T-cell (primary cell): Measurements from ENCODE around the gene GPR31. TPM values are rescaled to one million over a fixed set of nuclear protein-coding genes. Genes with fewer than 3 reads are reported as not detected.
"Not testable (repeated sequence)": the region's sequence is repeated elsewhere in the genome, so short reads cannot be mapped to it uniquely, and the experiment has no call there.

ENCODE experiments used
- ATAC-seq, 4 experiments: fragments of 200-7000 bp in 3 of 4; fragments of 150-1000 bp in 1 of 4; cut with Tn5 transposase; replicated peaks in 1 of 4; 1 replicate in 3 of 4; 2 replicates in 1 of 4; pipeline ENCODE4 v1.10.0; 2021; ENCODE audit warnings: moderate library complexity in 3 of 4, mild to moderate bottlenecking in 2 of 4, moderate number of reproducible peaks in 1 of 4
- CTCF ChIA-PET, 2 donors: fragments of 300-600 bp; sonication (Branson Sonifier 250); formaldehyde crosslinking; loops; one replicate each; lab custom pipeline; 2022; ENCODE audit warnings: antibody characterized with exemption in 2 of 2; lab: Charles Lee
- POLR2A ChIA-PET, 2 donors: fragments of 300-600 bp; sonication (Branson Sonifier 250); formaldehyde crosslinking; loops; one replicate each; lab custom pipeline; 2022; ENCODE audit warnings: antibody characterized with exemption in 2 of 2; lab: Charles Lee
- DNase-seq, 35 experiments: peaks; one replicate each; pipeline versions ENCODE4 v3.0.0 to v3.0.0-alpha.2; 2013 to 2023
- H3K27ac ChIP-seq: one replicate; pipeline ENCODE4 v1.5.1; 2013; ENCODE audit warnings: low read length
- H3K27me3 ChIP-seq, 2 experiments: replicated peaks in 1 of 2; 1 replicate in 1 of 2; 2 replicates in 1 of 2; pipeline versions ENCODE4 v1.6.1 to v1.7.0; 2013; ENCODE audit warnings: low read length in 1 of 2, mixed read lengths in 1 of 2; ENCODE audit not compliant: control insufficient read depth in 2 of 2, insufficient read depth in 2 of 2; ENCODE audit errors: extremely low read depth in 1 of 2
- H3K36me3 ChIP-seq, 2 donors: 1 replicate in 1 of 2; 2 replicates in 1 of 2; pipeline versions ENCODE4 v1.6.1 to v1.7.0; 2013; ENCODE audit warnings: low read length in 1 of 2; ENCODE audit not compliant: control insufficient read depth in 2 of 2, insufficient read depth in 1 of 2; ENCODE audit errors: extremely low read depth in 1 of 2
- H3K4me1 ChIP-seq, 2 experiments: 1 replicate in 1 of 2; 2 replicates in 1 of 2; pipeline versions ENCODE4 v1.6.1 to v1.7.0; 2013; ENCODE audit warnings: low read length in 2 of 2, mixed read lengths in 1 of 2; ENCODE audit not compliant: insufficient read depth in 2 of 2, control insufficient read depth in 1 of 2; ENCODE audit errors: extremely low read depth in 1 of 2
- H3K4me3 ChIP-seq, 2 donors: 1 replicate in 1 of 2; 2 replicates in 1 of 2; pipeline versions ENCODE4 v1.5.1 to v1.7.0; 2013; ENCODE audit warnings: mild to moderate bottlenecking in 2 of 2, low read length in 1 of 2, moderate library complexity in 1 of 2; ENCODE audit not compliant: control insufficient read depth in 1 of 2; ENCODE audit errors: extremely low read depth in 1 of 2
- H3K9me3 ChIP-seq: 2 replicates; pipeline ENCODE4 v1.7.0; 2013
- H3K27ac Mint-ChIP-seq, 2 donors: one replicate each; pipeline ENCODE4 v1.8.0; 2020 to 2021; ENCODE audit warnings: mild to moderate bottlenecking in 2 of 2, mixed read lengths in 2 of 2
- H3K27me3 Mint-ChIP-seq, 2 donors: one replicate each; pipeline ENCODE4 v1.8.0; 2021 to 2022; ENCODE audit warnings: mixed read lengths in 2 of 2
- H3K36me3 Mint-ChIP-seq: one replicate; pipeline ENCODE4 v1.8.0; 2021; ENCODE audit warnings: mixed read lengths
- H3K4me1 Mint-ChIP-seq, 3 donors: one replicate each; pipeline ENCODE4 v1.8.0; 2020 to 2022; ENCODE audit warnings: mixed read lengths in 3 of 3, mild to moderate bottlenecking in 1 of 3
- H3K4me3 Mint-ChIP-seq, 3 donors: one replicate each; pipeline ENCODE4 v1.8.0; 2020 to 2022; ENCODE audit warnings: mild to moderate bottlenecking in 3 of 3, mixed read lengths in 3 of 3, moderate library complexity in 3 of 3
- H3K9me3 Mint-ChIP-seq, 3 donors: one replicate each; pipeline ENCODE4 v1.8.0; 2020 to 2022; ENCODE audit warnings: mixed read lengths in 3 of 3
- WGBS: methylation state at CpG from one replicate; pipeline ENCODE4 v1.1.5; 2013; ENCODE audit warnings: missing lambda C conversion rate; ENCODE audit not compliant: insufficient coverage; 5-methylcytosine and 5-hydroxymethylcytosine counted together
- total RNA-seq, 35 experiments: library from RNA in 6 of 35; stranded (reverse) in 6 of 35; fragments of 120-200 nt in 1 of 35; gene quantifications; one replicate each; pipeline versions ENCODE4 v1.2.1 to v1.2.4 and lab custom pipeline; 2013 to 2026

Gene GPR31
- total RNA-seq, 5 donors from 2014 or later (not counting 1 experiment from before 2014, with no cell fraction given), result not detected

- POLR2A ChIA-PET, result not testable (repeated sequence)
Observed at GRCh38 chr6:167169867-167170266, 12.1 kb upstream of the GPR31 start.

GRCh38 chr6:167168296-167168695 is 10.5 kb upstream of the GPR31 start:
- H3K4me1 Mint-ChIP-seq, H3K4me1 ChIP-seq, H3K36me3 ChIP-seq, ATAC-seq, CTCF ChIA-PET, H3K4me3 Mint-ChIP-seq, H3K27ac ChIP-seq, H3K4me3 ChIP-seq, H3K27me3 ChIP-seq, H3K9me3 ChIP-seq, H3K27ac Mint-ChIP-seq, POLR2A ChIA-PET, H3K9me3 Mint-ChIP-seq, DNase-seq, H3K36me3 Mint-ChIP-seq: not testable (repeated sequence)
- no CpG with 5 or more reads among the region's 16 CpGs for WGBS
- H3K27me3 Mint-ChIP-seq, result peaks cover 22 to 32% of the 10 kb centered on the region in 2 donors

More at GRCh38 chr6:167169867-167170266, 12.1 kb upstream of the GPR31 start:
- H3K9me3 Mint-ChIP-seq, H3K4me3 ChIP-seq, H3K4me1 ChIP-seq, CTCF ChIA-PET, H3K27ac Mint-ChIP-seq, ATAC-seq, H3K36me3 Mint-ChIP-seq, H3K4me1 Mint-ChIP-seq, H3K27ac ChIP-seq, H3K36me3 ChIP-seq, H3K4me3 Mint-ChIP-seq, H3K27me3 ChIP-seq, H3K9me3 ChIP-seq, DNase-seq: not testable (repeated sequence)
- WGBS, result no CpG with 5 or more reads among the region's 13 CpGs
- H3K27me3 Mint-ChIP-seq, result peaks cover 22 to 32% of the 10 kb centered on the region in 2 donors

- H3K27me3 ChIP-seq, H3K9me3 Mint-ChIP-seq, H3K27ac ChIP-seq, H3K36me3 ChIP-seq, H3K9me3 ChIP-seq, POLR2A ChIA-PET, H3K4me1 Mint-ChIP-seq, H3K4me3 Mint-ChIP-seq, CTCF ChIA-PET, H3K36me3 Mint-ChIP-seq, H3K27ac Mint-ChIP-seq, H3K4me3 ChIP-seq, ATAC-seq, H3K4me1 ChIP-seq, DNase-seq: not testable (repeated sequence)
- WGBS, result no CpG with 5 or more reads among the region's 10 CpGs
- peaks cover 21 to 30% of the 10 kb centered on the region in 2 donors for H3K27me3 Mint-ChIP-seq
Observed at GRCh38 chr6:167167699-167168098, 9.9 kb upstream of the GPR31 start.

GRCh38 chr6:167165858-167166471 is 8.2 kb upstream of the GPR31 start:
- ChIA-PET POLR2A (no interaction called here), CTCF (no interaction called here)
- Histone ChIP-seq H3K36me3 (no peaks in the 10 kb centered on the region), H3K27ac (no peak overlapping the region), H3K9me3 (no peaks in the 10 kb centered on the region), H3K4me1 (no peaks in the 10 kb centered on the region), H3K4me3 (no peak overlapping the region), H3K27me3 (peaks cover 0 to 7% of the 10 kb centered on the region in 2 experiments)
- Mint-ChIP-seq H3K27ac (no peak overlapping the region), H3K27me3 (peaks cover 16 to 17% of the 10 kb centered on the region in 2 donors), H3K36me3 (no peaks in the 10 kb centered on the region), H3K9me3 (no peaks in the 10 kb centered on the region), H3K4me1 (no peaks in the 10 kb centered on the region), H3K4me3 (no peak overlapping the region)
- DNase-seq, result no peak
- ATAC-seq, result no peak
- no CpG with 5 or more reads among the region's 2 CpGs for whole genome bisulfite sequencing

DNA sequence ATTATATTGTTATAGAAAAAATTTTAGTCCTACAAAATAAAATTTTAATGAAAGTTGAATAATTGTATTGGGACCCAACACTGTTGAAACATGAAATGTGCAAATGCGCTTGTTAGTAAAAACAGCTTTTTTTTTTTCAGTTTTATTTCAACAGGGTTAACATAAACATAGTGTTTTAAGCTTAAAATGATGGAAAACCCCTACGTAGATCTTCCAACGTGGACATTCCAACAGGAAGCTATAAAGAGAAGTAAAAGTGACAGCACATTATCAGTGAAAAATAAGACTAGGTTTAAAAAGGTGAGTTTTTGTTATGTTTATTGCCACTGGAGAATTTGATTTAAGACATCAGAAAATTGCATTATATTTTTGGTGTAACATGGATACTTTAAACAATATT is 6.5 kb upstream of the GPR31 start:
- Mint-ChIP-seq H3K9me3 (no peaks in the 10 kb centered on the region), H3K4me1 (no peaks in the 10 kb centered on the region), H3K27ac (no peak overlapping the region), H3K4me3 (no peak overlapping the region), H3K27me3 (peaks cover 7 to 10% of the 10 kb centered on the region in 2 donors), H3K36me3 (no peaks in the 10 kb centered on the region)
- Histone ChIP-seq H3K27me3 (peaks cover 0 to 4% of the 10 kb centered on the region in 2 experiments), H3K9me3 (no peaks in the 10 kb centered on the region), H3K36me3 (no peaks in the 10 kb centered on the region), H3K27ac (no peak overlapping the region), H3K4me3 (no peak overlapping the region), H3K4me1 (no peaks in the 10 kb centered on the region)
- ATAC-seq (no peak), DNase-seq (no peak)
- ChIA-PET POLR2A (no interaction called here), CTCF (interaction anchor here in 1 of 2 donors (0.6 kb wide), 2 partner anchors 591 to 693 kb away, joined by 3 read pairs; no protein-coding TSS in a partner anchor)
- no CpG with 5 or more reads among the region's 3 CpGs for WGBS

- peaks cover 0 to 2% of the 10 kb centered on the region in 2 experiments for H3K27me3 ChIP-seq
- Mint-ChIP-seq H3K27ac (no peak overlapping the region), H3K27me3 (peaks cover 5 to 8% of the 10 kb centered on the region in 2 donors), H3K4me3 (no peak overlapping the region), H3K36me3 (no peaks in the 10 kb centered on the region), H3K9me3 (no peaks in the 10 kb centered on the region), H3K4me1 (no peaks in the 10 kb centered on the region)
- CTCF ChIA-PET, result interaction anchor here in 1 of 2 donors (0.6 kb wide), 1 partner anchor 592 kb away, joined by 3 read pairs; no protein-coding TSS in a partner anchor
- H3K4me3 ChIP-seq, result no peak overlapping the region
- no peaks in the 10 kb centered on the region for H3K9me3 ChIP-seq
- DNase-seq (no peak), ATAC-seq (no peak)
- no peaks in the 10 kb centered on the region for H3K36me3 ChIP-seq
- no peaks in the 10 kb centered on the region for H3K4me1 ChIP-seq
- POLR2A ChIA-PET, result interaction anchor here in 1 of 2 donors (0.5 kb wide), 1 partner anchor 250 kb away, joined by 3 read pairs; no protein-coding TSS in a partner anchor
- WGBS, result 88% methylated on average over 7 of the region's 9 CpGs
- H3K27ac ChIP-seq, result no peak overlapping the region
Observed at GRCh38 chr6:167163476-167164011, 5.8 kb upstream of the GPR31 start.
